ENCODE results near the gene PMPCA. TPM values are rescaled to one million over a fixed set of nuclear protein-coding genes. Genes with fewer than 3 reads are reported as not detected.

PMPCA gene
- total RNA-seq, 1 experiment from 2014 or later = 54.9 TPM

- H3K4me3 ChIP-seq (ENCODE audit: low read length) = no peak overlapping the region
- H3K9me3 ChIP-seq (ENCODE audit: low read length) = no peaks in the 10 kb centered on the region
- ATAC-seq (no peak), DNase-seq (no peak)
- intact Hi-C loops (cut with micrococcal nuclease) = no loop called here
- no peaks in the 10 kb centered on the region for H4K20me1 ChIP-seq (ENCODE audit: low read length)
- POLR2A ChIA-PET (ENCODE audit: unreplicated experiment) = no interaction called here
- TF ChIP-seq EZH2 (IDR thresholded peaks at IDR 0.05; ENCODE audit: low read length, unreplicated experiment) (no peak), CTCF (conservative IDR thresholded peaks at IDR 0.05; ENCODE audit: low read depth, low read length) (no peak), EZH2phosphoT487 (IDR thresholded peaks at IDR 0.05; ENCODE audit: borderline replicate concordance, low read length) (no peak)
- peaks cover 20% of the 10 kb centered on the region for H3K36me3 ChIP-seq (ENCODE audit: low read depth, low read length)
- no peaks in the 10 kb centered on the region for H3K4me1 ChIP-seq (ENCODE audit: insufficient read depth, low read length)
- no TSS peak for BruUV-seq (replicated peaks)
- H3K27ac ChIP-seq (ENCODE audit: low read length) = no peak overlapping the region
- peaks cover 61% of the 10 kb centered on the region for H3K79me2 ChIP-seq (ENCODE audit: low read length)
- no peak overlapping the region for H2AFZ ChIP-seq (ENCODE audit: low read length)
- no peak overlapping the region for H3K4me2 ChIP-seq (ENCODE audit: low read length)
- CTCF ChIA-PET = no interaction called here
- no peaks in the 10 kb centered on the region for H3K27me3 ChIP-seq (ENCODE audit: low read length)
- no peaks in the 10 kb centered on the region for H3K9me2 ChIP-seq (replicated peaks; ENCODE audit: low read length)
- no peaks in the 10 kb centered on the region for H3F3A ChIP-seq (ENCODE audit: low read length, unreplicated experiment)
- no peak overlapping the region for H3K9ac ChIP-seq (ENCODE audit: low read length)
Measured at GRCh38 chr9:136472640-136473353, 62.3 kb downstream of the PMPCA start.

- Histone ChIP-seq H3K4me2 (ENCODE audit: low read length) (no peak overlapping the region), H3K4me3 (ENCODE audit: low read length) (no peak overlapping the region), H2AFZ (ENCODE audit: low read length) (no peak overlapping the region), H3K4me1 (ENCODE audit: insufficient read depth, low read length) (no peaks in the 10 kb centered on the region), H3F3A (ENCODE audit: low read length, unreplicated experiment) (no peaks in the 10 kb centered on the region), H3K9me2 (replicated peaks; ENCODE audit: low read length) (no peaks in the 10 kb centered on the region), H4K20me1 (ENCODE audit: low read length) (no peaks in the 10 kb centered on the region), H3K27me3 (ENCODE audit: low read length) (no peaks in the 10 kb centered on the region), H3K36me3 (ENCODE audit: low read depth, low read length) (peaks cover 23% of the 10 kb centered on the region), H3K9me3 (ENCODE audit: low read length) (no peaks in the 10 kb centered on the region), H3K27ac (ENCODE audit: low read length) (no peak overlapping the region), H3K9ac (ENCODE audit: low read length) (no peak overlapping the region), H3K79me2 (ENCODE audit: low read length) (peaks cover 66% of the 10 kb centered on the region)
- POLR2A ChIA-PET (ENCODE audit: unreplicated experiment) = no interaction called here
- CTCF ChIA-PET = no interaction called here
- no TSS peak for BruUV-seq (replicated peaks)
- no peak for DNase-seq
- TF ChIP-seq EZH2 (IDR thresholded peaks at IDR 0.05; ENCODE audit: low read length, unreplicated experiment) (no peak), EZH2phosphoT487 (IDR thresholded peaks at IDR 0.05; ENCODE audit: borderline replicate concordance, low read length) (no peak), CTCF (conservative IDR thresholded peaks at IDR 0.05; ENCODE audit: low read depth, low read length) (no peak)
- no peak for ATAC-seq
- intact Hi-C loops (cut with micrococcal nuclease) = no loop called here
Measured at GRCh38 chr9:136473354-136473721, 62.9 kb downstream of the PMPCA start.

Other genes with a start within 250 kb of the PMPCA start
- gene LHX3, start 205.5 kb upstream of the PMPCA start, total RNA-seq (2014; rRNA removed) = not detected in 2 replicates
- gene QSOX2, start 164.8 kb upstream of the PMPCA start, total RNA-seq (2014; rRNA removed) = 9.9 and 10.7 TPM in 2 replicates
- gene CCDC187, start 106.6 kb upstream of the PMPCA start, total RNA-seq (2014; rRNA removed) = 0.04 TPM in 1 of 2 replicates, not detected in the other
- gene GPSM1, start 83.1 kb upstream of the PMPCA start, total RNA-seq (2014; rRNA removed) = 26.9 and 27.8 TPM in 2 replicates
- gene DNLZ, start 46.9 kb upstream of the PMPCA start, total RNA-seq (2014; rRNA removed) = 51.4 and 64.9 TPM in 2 replicates
- 0.52 and 1.1 TPM in 2 replicates for gene CARD9, start 37.0 kb upstream of the PMPCA start, total RNA-seq (2014; rRNA removed)
- 7.5 and 7.8 TPM in 2 replicates for gene SNAPC4, start 10.5 kb upstream of the PMPCA start, total RNA-seq (2014; rRNA removed)
- gene ENTR1, start within 50 bp of the PMPCA start, total RNA-seq (2014; rRNA removed) = 32.3 and 38.3 TPM in 2 replicates
- 10.7 and 12.2 TPM in 2 replicates for gene INPP5E, start 29.2 kb downstream of the PMPCA start, total RNA-seq (2014; rRNA removed)
- 28.3 and 33.5 TPM in 2 replicates for gene SEC16A, start 72.4 kb downstream of the PMPCA start, total RNA-seq (2014; rRNA removed)
- gene NOTCH1, start 135.4 kb downstream of the PMPCA start, total RNA-seq (2014; rRNA removed) = 14.3 and 20.8 TPM in 2 replicates